ENCODE measurements around the gene TBC1D1. TPM values are rescaled to one million over a fixed set of nuclear protein-coding genes. Genes with fewer than 3 reads are reported as not detected.

Gene TBC1D1
- total RNA-seq, 2 donors from 2014 or later, result 23.3 to 28.7 TPM

- 78 to 81% methylated on average over 8 of the region's 8 CpGs for WGBS, 2 donors
- no peak for ATAC-seq
- intact Hi-C loops (cut with DNase I), result no loop called here
Measured at GRCh38 chr4:38149997-38150671, 259.2 kb downstream of the TBC1D1 start.

GRCh38 chr4:38150766-38151165, 259.9 kb downstream of the TBC1D1 start:
- no peak for ATAC-seq

More at GRCh38 chr4:38149997-38150671, 259.2 kb downstream of the TBC1D1 start:
- Histone ChIP-seq H3K9me3 (no peaks in the 10 kb centered on the region), H3K4me1 (peaks cover 30% of the 10 kb centered on the region), H3K36me3 (replicated peaks in 1 of 2; ENCODE audit: insufficient read depth in 1 of 2, low read depth in 2 of 2) (no peaks in the 10 kb centered on the region), H3K4me3 (no peak overlapping the region), H3K27ac (peak overlapping the region in 1 of 4 donors; percentile 11), H3K27me3 (no peaks in the 10 kb centered on the region)
- TF ChIP-seq, protein P1, sequence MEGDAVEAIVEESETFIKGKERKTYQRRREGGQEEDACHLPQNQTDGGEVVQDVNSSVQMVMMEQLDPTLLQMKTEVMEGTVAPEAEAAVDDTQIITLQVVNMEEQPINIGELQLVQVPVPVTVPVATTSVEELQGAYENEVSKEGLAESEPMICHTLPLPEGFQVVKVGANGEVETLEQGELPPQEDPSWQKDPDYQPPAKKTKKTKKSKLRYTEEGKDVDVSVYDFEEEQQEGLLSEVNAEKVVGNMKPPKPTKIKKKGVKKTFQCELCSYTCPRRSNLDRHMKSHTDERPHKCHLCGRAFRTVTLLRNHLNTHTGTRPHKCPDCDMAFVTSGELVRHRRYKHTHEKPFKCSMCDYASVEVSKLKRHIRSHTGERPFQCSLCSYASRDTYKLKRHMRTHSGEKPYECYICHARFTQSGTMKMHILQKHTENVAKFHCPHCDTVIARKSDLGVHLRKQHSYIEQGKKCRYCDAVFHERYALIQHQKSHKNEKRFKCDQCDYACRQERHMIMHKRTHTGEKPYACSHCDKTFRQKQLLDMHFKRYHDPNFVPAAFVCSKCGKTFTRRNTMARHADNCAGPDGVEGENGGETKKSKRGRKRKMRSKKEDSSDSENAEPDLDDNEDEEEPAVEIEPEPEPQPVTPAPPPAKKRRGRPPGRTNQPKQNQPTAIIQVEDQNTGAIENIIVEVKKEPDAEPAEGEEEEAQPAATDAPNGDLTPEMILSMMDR (IDR thresholded peaks at IDR 0.05), result no peak
- TF ChIP-seq POLR2A (IDR thresholded peaks at IDR 0.05), result no peak
- no peak for DNase-seq

GRCh38 chr4:38151873-38152272, 261.0 kb downstream of the TBC1D1 start:
- ATAC-seq (no peak), DNase-seq (no peak)
- peaks cover 20% of the 10 kb centered on the region for H3K4me1 ChIP-seq
- TF ChIP-seq, protein P1 (IDR thresholded peaks at IDR 0.05), result no peak
- TF ChIP-seq POLR2A (IDR thresholded peaks at IDR 0.05), result no peak
- 91 to 95% methylated on average over 6 of the region's 6 CpGs for WGBS, 2 donors
- H3K4me3 ChIP-seq, result no peak overlapping the region
- H3K36me3 ChIP-seq (replicated peaks in 1 of 2; ENCODE audit: insufficient read depth in 1 of 2, low read depth in 2 of 2), result no peaks in the 10 kb centered on the region
- no peaks in the 10 kb centered on the region for H3K9me3 ChIP-seq
- no peaks in the 10 kb centered on the region for H3K27me3 ChIP-seq
- no peak overlapping the region for H3K27ac ChIP-seq
- intact Hi-C loops (cut with DNase I), result no loop called here

More at GRCh38 chr4:38150766-38151165, 259.9 kb downstream of the TBC1D1 start:
- H3K27ac ChIP-seq, result no peak overlapping the region
- intact Hi-C loops (cut with DNase I), result no loop called here
- TF ChIP-seq, protein P1 (IDR thresholded peaks at IDR 0.05), result no peak
- H3K27me3 ChIP-seq, result no peaks in the 10 kb centered on the region
- no peaks in the 10 kb centered on the region for H3K36me3 ChIP-seq (replicated peaks in 1 of 2; ENCODE audit: insufficient read depth in 1 of 2, low read depth in 2 of 2)
- peaks cover 29% of the 10 kb centered on the region for H3K4me1 ChIP-seq
- DNase-seq, result peak in 1 of 4 donors; percentile 34
- 91 to 97% methylated on average over 5 of the region's 5 CpGs for WGBS, 2 donors
- H3K4me3 ChIP-seq, result no peak overlapping the region
- H3K9me3 ChIP-seq, result no peaks in the 10 kb centered on the region

- DNase-seq (no peak), ATAC-seq (no peak)
- intact Hi-C loops (cut with DNase I), result no loop called here
- WGBS, 2 donors, result 85 to 92% methylated on average over 1 of the region's 1 CpG
- Histone ChIP-seq H3K4me1 (peaks cover 23% of the 10 kb centered on the region), H3K27me3 (no peaks in the 10 kb centered on the region), H3K4me3 (no peak overlapping the region), H3K36me3 (replicated peaks in 1 of 2; ENCODE audit: insufficient read depth in 1 of 2, low read depth in 2 of 2) (no peaks in the 10 kb centered on the region), H3K9me3 (no peaks in the 10 kb centered on the region), H3K27ac (no peak overlapping the region)
- TF ChIP-seq, protein P1 (IDR thresholded peaks at IDR 0.05), result no peak
- no peak for TF ChIP-seq POLR2A (IDR thresholded peaks at IDR 0.05)
Measured at GRCh38 chr4:38152305-38152704, 261.4 kb downstream of the TBC1D1 start.

Measured in body of pancreas (tissue), 4 donors.